Mucosa of descending colon (tissue), 3 donors: ENCODE data around the gene GAS2L2. TPM values are rescaled to one million over a fixed set of nuclear protein-coding genes. Genes with fewer than 3 reads are reported as not detected.
"Not testable (repeated sequence)": the region's sequence is repeated elsewhere in the genome, so short reads cannot be mapped to it uniquely, and the experiment has no call there.

Source experiments
- ATAC-seq: fragments of 200-7000 bp; cut with Tn5 transposase; one replicate; pipeline ENCODE4 v1.9.1; 2020; ENCODE audit warnings: mild to moderate bottlenecking, moderate library complexity
- DNase-seq, 3 donors: peaks; one replicate each; pipeline ENCODE4 v3.0.0-alpha.2; 2020
- H3K36me3 ChIP-seq: fragments of 200-600 bp; one replicate; pipeline ENCODE4 v1.8.0; 2021; ENCODE audit warnings: low read depth, mild to moderate bottlenecking
- H3K4me1 ChIP-seq: fragments of 200-600 bp; one replicate; pipeline ENCODE4 v1.8.0; 2021; ENCODE audit warnings: low read depth, mild to moderate bottlenecking
- H3K4me3 ChIP-seq: fragments of 200-600 bp; one replicate; pipeline ENCODE4 v1.8.0; 2021; ENCODE audit warnings: mild to moderate bottlenecking
- H3K9me3 ChIP-seq: fragments of 200-600 bp; one replicate; pipeline ENCODE4 v1.8.0; 2021; ENCODE audit warnings: mild to moderate bottlenecking
- CTCF ChIP-seq: fragments of 200-600 bp; IDR thresholded peaks from one replicate; pipeline ENCODE4 v1.8.0; 2022; ENCODE audit warnings: antibody characterized with exemption, mild to moderate bottlenecking
- intact Hi-C, 2 donors: fragments of 100-400 bp; cut with DNase I in 1 of 2; cut with micrococcal nuclease in 1 of 2; formaldehyde crosslinking; loops; one replicate each; pipeline versions ENCODE4 v1.11.0 to v1.11.1; 2022; cut with DNase I, micrococcal nuclease
- total RNA-seq, 3 donors: library from RNA; stranded (reverse); fragmentation: NEBNext Ultra II Directional in 2 of 3; extraction: Animal tissue kit (Norgen Biotek cat#: 25700) in 2 of 3; gene quantifications; one replicate each; pipeline versions ENCODE4 v1.2.1 to v1.2.4, GENCODE V29; 2021 to 2023
- donor health status: DM: no; HTN: no; CAD: no; lungs with moderate emphysema.
- donor health status: DM: no; HTN: no; CAD: no.
- donor health status: DM: no; HTN: yes; CAD: no.

Gene GAS2L2
- total RNA-seq, 3 donors from 2014 or later: not detected

GRCh38 chr17:35710950-35711349 is 42.1 kb downstream of the GAS2L2 start:
- Histone ChIP-seq H3K9me3 (no peaks in the 10 kb centered on the region), H3K36me3 (no peaks in the 10 kb centered on the region), H3K4me1 (no peaks in the 10 kb centered on the region), H3K4me3 (no peak overlapping the region)
- intact Hi-C loops: no loop called here
- DNase-seq (no peak), ATAC-seq (no peak)
- TF ChIP-seq CTCF: no peak

GRCh38 chr17:35709874-35710273 is 43.2 kb downstream of the GAS2L2 start:
- intact Hi-C loops: no loop called here
- Histone ChIP-seq H3K36me3 (no peaks in the 10 kb centered on the region), H3K4me1 (no peaks in the 10 kb centered on the region), H3K4me3 (no peak overlapping the region), H3K9me3 (no peaks in the 10 kb centered on the region)
- no peak for TF ChIP-seq CTCF
- ATAC-seq: no peak
- no peak for DNase-seq

- no peak overlapping the region for H3K4me3 ChIP-seq
- TF ChIP-seq CTCF: no peak
- no peaks in the 10 kb centered on the region for H3K36me3 ChIP-seq
- DNase-seq: no peak
- no peaks in the 10 kb centered on the region for H3K4me1 ChIP-seq
- intact Hi-C loops: no loop called here
- ATAC-seq: no peak
- no peaks in the 10 kb centered on the region for H3K9me3 ChIP-seq
Observed at GRCh38 chr17:35708951-35709350, 44.1 kb downstream of the GAS2L2 start.

GRCh38 chr17:35708149-35708548 is 44.9 kb downstream of the GAS2L2 start:
- intact Hi-C loops: no loop called here
- Histone ChIP-seq H3K9me3 (no peaks in the 10 kb centered on the region), H3K4me1 (no peaks in the 10 kb centered on the region), H3K36me3 (no peaks in the 10 kb centered on the region), H3K4me3 (no peak overlapping the region)
- no peak for TF ChIP-seq CTCF
- ATAC-seq (no peak), DNase-seq (no peak)

GRCh38 chr17:35705705-35706104 is 47.3 kb downstream of the GAS2L2 start:
- no peak overlapping the region for H3K4me3 ChIP-seq
- intact Hi-C loops: no loop called here
- H3K9me3 ChIP-seq: no peaks in the 10 kb centered on the region
- DNase-seq (no peak), ATAC-seq (peak; percentile 13)
- no peaks in the 10 kb centered on the region for H3K4me1 ChIP-seq
- no peaks in the 10 kb centered on the region for H3K36me3 ChIP-seq
- TF ChIP-seq CTCF: no peak

GRCh38 chr17:35705230-35705629 is 47.8 kb downstream of the GAS2L2 start:
- Histone ChIP-seq H3K9me3 (no peaks in the 10 kb centered on the region), H3K4me1 (no peaks in the 10 kb centered on the region), H3K4me3 (no peak overlapping the region), H3K36me3 (no peaks in the 10 kb centered on the region)
- ATAC-seq (no peak), DNase-seq (no peak)
- intact Hi-C loops: no loop called here
- TF ChIP-seq CTCF: no peak

GRCh38 chr17:35703308-35703707 is 49.7 kb downstream of the GAS2L2 start:
- DNase-seq, H3K9me3 ChIP-seq, H3K4me3 ChIP-seq, ATAC-seq, H3K4me1 ChIP-seq, H3K36me3 ChIP-seq, intact Hi-C loops: not testable (repeated sequence)
